ENCODE results near the gene TUBB4B.

The TUBB4B gene

DNA sequence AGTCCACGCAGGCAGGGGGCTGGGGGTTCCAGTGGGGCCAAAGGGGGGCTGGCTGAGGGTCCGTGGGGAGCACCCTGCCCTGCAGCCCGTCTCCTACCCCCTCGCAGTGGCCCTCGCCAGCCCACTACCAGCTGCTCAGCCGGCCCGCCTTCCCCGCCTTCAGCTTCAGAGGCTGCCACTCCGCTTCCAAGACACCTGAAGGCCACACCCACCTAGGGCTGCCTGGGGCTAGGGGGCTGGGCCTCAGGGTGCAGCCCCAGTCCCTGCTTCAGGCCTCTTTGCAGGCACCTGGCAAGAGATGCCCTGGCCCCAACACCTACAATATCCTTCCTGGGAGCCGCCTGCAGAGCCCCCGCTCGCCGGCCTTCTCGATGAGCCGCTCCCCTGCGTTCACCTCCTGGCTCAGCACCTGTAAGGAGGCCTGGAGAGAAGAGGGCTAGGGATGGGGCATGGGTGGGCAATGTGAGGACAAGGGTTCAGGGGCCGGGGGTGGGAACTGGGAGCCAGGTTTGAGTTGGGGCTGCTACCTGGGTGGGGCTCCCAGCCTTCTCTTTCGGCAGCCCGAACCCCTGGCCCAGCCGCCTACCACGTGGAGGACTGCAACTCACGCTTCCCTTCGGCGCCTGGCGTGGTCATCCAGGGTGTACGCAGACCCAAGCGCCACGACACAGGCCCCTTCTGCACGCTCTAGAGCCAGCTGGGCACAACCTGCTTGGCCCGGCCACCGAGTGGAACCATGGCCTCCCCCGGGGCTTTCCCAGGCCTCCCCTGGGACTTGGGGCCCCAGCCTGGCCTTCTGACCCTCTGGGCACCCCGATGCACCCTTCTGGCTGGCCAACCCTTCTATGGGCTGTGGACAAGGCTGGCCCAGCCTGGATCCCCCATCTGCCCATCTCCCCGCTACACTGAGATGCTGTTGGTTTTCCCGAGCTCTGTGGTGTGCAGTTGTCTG lies 11.7 kb downstream of the TUBB4B start:
- CTCF ChIA-PET: interaction anchor here (0.6 to 5.2 kb wide), 6 partner anchors 8 to 250 kb away, joined by 4 to 45 read pairs (median 8); partner anchors contain the start of gene NPDC1
- TF ChIP-seq ZNF335 (tag by site-specific recombination; conservative IDR thresholded peaks at IDR 0.05): no peak
- TF ChIP-seq ZBTB48 (tag by site-specific recombination; IDR thresholded peaks at IDR 0.05): peak; percentile 17; the same call in 1 of the 2 replicates
- TF ChIP-seq ZNF423 (tag by site-specific recombination; IDR thresholded peaks at IDR 0.05): no peak
- TF ChIP-seq, protein P1, sequence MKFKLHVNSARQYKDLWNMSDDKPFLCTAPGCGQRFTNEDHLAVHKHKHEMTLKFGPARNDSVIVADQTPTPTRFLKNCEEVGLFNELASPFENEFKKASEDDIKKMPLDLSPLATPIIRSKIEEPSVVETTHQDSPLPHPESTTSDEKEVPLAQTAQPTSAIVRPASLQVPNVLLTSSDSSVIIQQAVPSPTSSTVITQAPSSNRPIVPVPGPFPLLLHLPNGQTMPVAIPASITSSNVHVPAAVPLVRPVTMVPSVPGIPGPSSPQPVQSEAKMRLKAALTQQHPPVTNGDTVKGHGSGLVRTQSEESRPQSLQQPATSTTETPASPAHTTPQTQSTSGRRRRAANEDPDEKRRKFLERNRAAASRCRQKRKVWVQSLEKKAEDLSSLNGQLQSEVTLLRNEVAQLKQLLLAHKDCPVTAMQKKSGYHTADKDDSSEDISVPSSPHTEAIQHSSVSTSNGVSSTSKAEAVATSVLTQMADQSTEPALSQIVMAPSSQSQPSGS (tag by site-specific recombination; IDR thresholded peaks at IDR 0.05; ENCODE audit: low read depth): no peak
- TF ChIP-seq ZNF776 (tag by site-specific recombination; IDR thresholded peaks at IDR 0.05; ENCODE audit: borderline replicate concordance): no peak
- TF ChIP-seq KLF9 (tag by site-specific recombination; IDR thresholded peaks at IDR 0.05; ENCODE audit: low read depth): peak; percentile 49
- POLR2A ChIA-PET: interaction anchor here (0.6 to 9.1 kb wide), 6 partner anchors 9 to 169 kb away, joined by 3 to 336 read pairs (median 4); partner anchors contain the start of genes MAN1B1, RNF224 and TUBB4B
- Histone ChIP-seq H3K4me3 (ENCODE audit: low read depth, low read length) (no peak overlapping the region), H3K36me3 (ENCODE audit: control insufficient read depth in 2 of 2, insufficient read depth in 1 of 2, low read length in 2 of 2) (peaks cover 3 to 13% of the 10 kb centered on the region in 2 experiments), H3K27ac (ENCODE audit: extremely low read depth, low read depth, low read length) (no peak overlapping the region), H3K9me3 (ENCODE audit: control insufficient read depth, insufficient read depth, low read depth, low read length) (no peaks in the 10 kb centered on the region), H3K4me1 (ENCODE audit: control insufficient read depth, insufficient read depth, low read length) (peaks cover 5% of the 10 kb centered on the region; the same call in 1 of the 2 replicates)

DNA sequence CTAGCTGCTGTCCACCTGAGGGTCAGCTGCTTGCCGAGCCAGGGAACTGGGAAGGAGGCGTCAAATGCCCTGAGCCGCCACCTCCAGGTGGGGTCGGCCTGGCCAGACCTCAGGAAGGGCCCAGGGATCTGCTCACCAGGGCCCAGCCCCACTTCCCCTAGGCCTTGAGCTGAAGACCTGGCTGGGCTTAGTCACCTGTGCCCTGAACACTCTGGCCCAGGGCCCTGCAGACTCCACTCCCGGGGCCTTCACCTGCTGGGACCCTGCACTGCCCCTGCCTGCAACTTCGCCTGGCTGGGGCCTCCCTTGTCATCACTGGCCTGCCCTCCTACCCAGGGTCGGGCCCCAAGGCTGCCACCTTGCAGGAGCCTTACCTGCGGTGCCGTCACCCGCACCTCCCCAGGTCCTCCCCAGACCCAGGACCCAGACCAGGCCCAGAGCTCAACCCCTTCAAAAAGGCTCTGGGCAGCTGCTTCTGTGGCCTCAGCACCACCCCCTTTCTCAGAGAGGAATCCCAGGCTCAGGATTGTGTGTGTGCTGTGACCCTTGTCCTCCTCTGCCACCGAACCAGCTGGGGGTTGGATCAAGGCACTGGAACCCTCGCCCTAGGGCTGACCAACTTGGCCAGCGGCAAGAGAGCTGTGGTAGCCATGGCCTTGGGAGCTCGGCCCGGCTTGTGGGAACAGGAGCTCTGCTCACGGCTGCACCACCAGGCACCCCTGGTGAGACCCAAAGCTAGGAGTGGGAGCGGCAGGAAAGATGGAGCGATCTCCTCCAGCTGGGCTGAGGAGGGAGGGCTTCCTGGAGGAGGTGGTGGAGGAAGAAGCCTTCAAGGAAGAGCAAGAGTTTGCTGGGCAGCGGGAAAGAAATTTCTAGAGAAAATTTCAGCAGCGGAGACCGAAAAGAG lies 12.9 kb downstream of the TUBB4B start:
- Histone ChIP-seq H3K4me3 (ENCODE audit: low read depth, low read length) (peak overlapping the region; percentile 89), H3K36me3 (ENCODE audit: control insufficient read depth in 2 of 2, insufficient read depth in 1 of 2, low read length in 2 of 2) (peaks cover 6 to 16% of the 10 kb centered on the region in 2 experiments), H3K9me3 (ENCODE audit: control insufficient read depth, insufficient read depth, low read depth, low read length) (no peaks in the 10 kb centered on the region), H3K4me1 (ENCODE audit: control insufficient read depth, insufficient read depth, low read length) (peaks cover 5% of the 10 kb centered on the region; the same call in 1 of the 2 replicates), H3K27ac (ENCODE audit: extremely low read depth, low read depth, low read length) (no peak overlapping the region)
- ChIA-PET POLR2A (interaction anchor here (1.0 to 9.1 kb wide), 8 partner anchors 8 to 169 kb away, joined by 3 to 336 read pairs (median 6); partner anchors contain the start of genes EXD3, MAN1B1, NOXA1 and NRARP), CTCF (interaction anchor here (0.6 to 5.2 kb wide), 8 partner anchors 9 to 467 kb away, joined by 3 to 45 read pairs (median 4); no protein-coding TSS in a partner anchor)
- TF ChIP-seq SP2 (tag by site-specific recombination; IDR thresholded peaks at IDR 0.05): no peak
- TF ChIP-seq, protein P2, sequence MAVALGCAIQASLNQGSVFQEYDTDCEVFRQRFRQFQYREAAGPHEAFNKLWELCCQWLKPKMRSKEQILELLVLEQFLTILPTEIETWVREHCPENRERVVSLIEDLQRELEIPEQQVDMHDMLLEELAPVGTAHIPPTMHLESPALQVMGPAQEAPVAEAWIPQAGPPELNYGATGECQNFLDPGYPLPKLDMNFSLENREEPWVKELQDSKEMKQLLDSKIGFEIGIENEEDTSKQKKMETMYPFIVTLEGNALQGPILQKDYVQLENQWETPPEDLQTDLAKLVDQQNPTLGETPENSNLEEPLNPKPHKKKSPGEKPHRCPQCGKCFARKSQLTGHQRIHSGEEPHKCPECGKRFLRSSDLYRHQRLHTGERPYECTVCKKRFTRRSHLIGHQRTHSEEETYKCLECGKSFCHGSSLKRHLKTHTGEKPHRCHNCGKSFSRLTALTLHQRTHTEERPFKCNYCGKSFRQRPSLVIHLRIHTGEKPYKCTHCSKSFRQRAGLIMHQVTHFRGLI (tag by site-specific recombination; IDR thresholded peaks at IDR 0.05): 0 out of 2 replicates have a peak, but pooled peaks have one; percentile 20
- no peak for TF ChIP-seq KLF10 (tag by site-specific recombination; IDR thresholded peaks at IDR 0.05)
- TF ChIP-seq ZNF777 (tag by site-specific recombination; IDR thresholded peaks at IDR 0.05; ENCODE audit: borderline replicate concordance): no peak
- no peak for TF ChIP-seq ZNF26 (tag by site-specific recombination; IDR thresholded peaks at IDR 0.05)
- TF ChIP-seq ZNF354C (tag by site-specific recombination; IDR thresholded peaks at IDR 0.05; ENCODE audit: borderline replicate concordance, low read depth): no peak
- TF ChIP-seq, protein P3, sequence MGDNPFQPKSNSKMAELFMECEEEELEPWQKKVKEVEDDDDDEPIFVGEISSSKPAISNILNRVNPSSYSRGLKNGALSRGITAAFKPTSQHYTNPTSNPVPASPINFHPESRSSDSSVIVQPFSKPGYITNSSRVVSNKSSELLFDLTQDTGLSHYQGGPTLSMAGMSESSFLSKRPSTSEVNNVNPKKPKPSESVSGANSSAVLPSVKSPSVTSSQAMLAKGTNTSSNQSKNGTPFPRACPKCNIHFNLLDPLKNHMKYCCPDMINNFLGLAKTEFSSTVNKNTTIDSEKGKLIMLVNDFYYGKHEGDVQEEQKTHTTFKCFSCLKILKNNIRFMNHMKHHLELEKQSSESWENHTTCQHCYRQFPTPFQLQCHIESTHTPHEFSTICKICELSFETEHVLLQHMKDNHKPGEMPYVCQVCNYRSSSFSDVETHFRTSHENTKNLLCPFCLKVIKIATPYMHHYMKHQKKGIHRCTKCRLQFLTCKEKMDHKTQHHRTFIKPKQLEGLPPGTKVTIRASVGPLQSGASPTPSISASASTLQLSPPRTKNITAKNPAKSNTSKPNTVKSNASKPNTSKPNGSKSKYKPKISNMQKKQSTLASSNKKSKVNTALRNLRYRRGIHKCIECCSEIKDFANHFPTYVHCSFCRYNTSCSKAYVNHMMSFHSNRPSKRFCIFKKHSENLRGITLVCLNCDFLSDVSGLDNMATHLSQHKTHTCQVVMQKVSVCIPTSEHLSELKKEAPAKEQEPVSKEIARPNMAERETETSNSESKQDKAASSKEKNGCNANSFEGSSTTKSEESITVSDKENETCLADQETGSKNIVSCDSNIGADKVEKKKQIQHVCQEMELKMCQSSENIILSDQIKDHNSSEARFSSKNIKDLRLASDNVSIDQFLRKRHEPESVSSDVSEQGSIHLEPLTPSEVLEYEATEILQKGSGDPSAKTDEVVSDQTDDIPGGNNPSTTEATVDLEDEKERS (tag by site-specific recombination; IDR thresholded peaks at IDR 0.05): no peak
- peak; percentile 74 for TF ChIP-seq ZNF10 (tag by site-specific recombination; IDR thresholded peaks at IDR 0.05)
- peak; percentile 42; the same call in 1 of the 2 replicates for TF ChIP-seq ZBTB17 (tag by site-specific recombination; IDR thresholded peaks at IDR 0.05)
- TF ChIP-seq PATZ1 (tag by site-specific recombination; IDR thresholded peaks at IDR 0.05): no peak
- TF ChIP-seq ZNF514 (tag by site-specific recombination; IDR thresholded peaks at IDR 0.05): no peak
- no peak for TF ChIP-seq ZFP69B (tag by site-specific recombination; IDR thresholded peaks at IDR 0.05)
- peak; percentile 22; the same call in 1 of the 2 replicates for TF ChIP-seq ZBTB20 (tag by site-specific recombination; IDR thresholded peaks at IDR 0.05)
- TF ChIP-seq RBAK (tag by site-specific recombination; IDR thresholded peaks at IDR 0.05): no peak

All from HEK293 (cell line).